Measurements from ENCODE around the gene FBXW7.

The FBXW7 gene

GRCh38 chr4:152436384-152436783, 99.5 kb downstream of the FBXW7 start:
- H3K9me3 ChIP-seq (ENCODE audit: control insufficient read depth, insufficient read depth, low read length) = no peaks in the 10 kb centered on the region
- no peak overlapping the region for H3K9ac ChIP-seq (ENCODE audit: low read depth, low read length)
- H3K4me3 ChIP-seq (ENCODE audit: low read depth, low read length) = no peak overlapping the region
- no peaks in the 10 kb centered on the region for H3K27me3 ChIP-seq (ENCODE audit: control insufficient read depth, insufficient read depth, low read length)
- no peaks in the 10 kb centered on the region for H3K36me3 ChIP-seq (ENCODE audit: control insufficient read depth, insufficient read depth, low read length)
- H3K4me1 ChIP-seq (ENCODE audit: control insufficient read depth, insufficient read depth, low read length) = peaks cover 7% of the 10 kb centered on the region

- Histone ChIP-seq H3K9me3 (ENCODE audit: control insufficient read depth, insufficient read depth, low read length) (no peaks in the 10 kb centered on the region), H3K9ac (ENCODE audit: low read depth, low read length) (no peak overlapping the region), H3K4me1 (ENCODE audit: control insufficient read depth, insufficient read depth, low read length) (peaks cover 14% of the 10 kb centered on the region), H3K36me3 (ENCODE audit: control insufficient read depth, insufficient read depth, low read length) (no peaks in the 10 kb centered on the region), H3K4me3 (ENCODE audit: low read depth, low read length) (no peak overlapping the region), H3K27me3 (ENCODE audit: control insufficient read depth, insufficient read depth, low read length) (no peaks in the 10 kb centered on the region)
These were observed 101.9 kb downstream of the FBXW7 start for GRCh38 chr4:152434011-152434410.

GRCh38 chr4:152431784-152432183, 104.1 kb downstream of the FBXW7 start:
- H3K27me3 ChIP-seq (ENCODE audit: control insufficient read depth, insufficient read depth, low read length) = no peaks in the 10 kb centered on the region
- H3K36me3 ChIP-seq (ENCODE audit: control insufficient read depth, insufficient read depth, low read length) = no peaks in the 10 kb centered on the region
- peaks cover 14% of the 10 kb centered on the region for H3K4me1 ChIP-seq (ENCODE audit: control insufficient read depth, insufficient read depth, low read length)
- no peak overlapping the region for H3K4me3 ChIP-seq (ENCODE audit: low read depth, low read length)
- no peaks in the 10 kb centered on the region for H3K9me3 ChIP-seq (ENCODE audit: control insufficient read depth, insufficient read depth, low read length)
- no peak overlapping the region for H3K9ac ChIP-seq (ENCODE audit: low read depth, low read length)

- no peaks in the 10 kb centered on the region for H3K36me3 ChIP-seq (ENCODE audit: control insufficient read depth, insufficient read depth, low read length)
- H3K4me3 ChIP-seq (ENCODE audit: low read depth, low read length) = no peak overlapping the region
- H3K9ac ChIP-seq (ENCODE audit: low read depth, low read length) = no peak overlapping the region
- peaks cover 14% of the 10 kb centered on the region for H3K4me1 ChIP-seq (ENCODE audit: control insufficient read depth, insufficient read depth, low read length)
- H3K9me3 ChIP-seq (ENCODE audit: control insufficient read depth, insufficient read depth, low read length) = no peaks in the 10 kb centered on the region
- H3K27me3 ChIP-seq (ENCODE audit: control insufficient read depth, insufficient read depth, low read length) = no peaks in the 10 kb centered on the region
These were observed 104.6 kb downstream of the FBXW7 start for GRCh38 chr4:152431291-152431690.

DNA sequence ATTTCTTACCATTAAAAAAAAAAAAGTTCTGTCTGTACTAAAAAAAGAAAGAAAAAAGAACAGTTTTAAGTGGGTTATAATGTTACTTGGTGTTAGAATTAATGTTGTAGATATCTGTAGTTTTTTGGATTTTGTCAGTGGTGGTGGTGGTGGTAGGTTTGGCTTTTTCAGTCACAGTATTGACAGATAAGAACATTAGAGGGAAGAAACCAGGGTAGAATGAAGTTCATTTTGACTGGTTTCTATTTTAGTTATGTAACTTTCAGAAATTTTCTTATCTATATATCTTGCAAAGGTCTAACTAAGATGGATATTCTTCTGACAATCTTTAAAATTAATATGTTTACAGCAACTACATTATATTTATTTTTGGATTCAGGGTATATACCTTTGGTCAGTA, 105.4 kb downstream of the FBXW7 start:
- no peaks in the 10 kb centered on the region for H3K36me3 ChIP-seq (ENCODE audit: control insufficient read depth, insufficient read depth, low read length)
- no peaks in the 10 kb centered on the region for H3K27me3 ChIP-seq (ENCODE audit: control insufficient read depth, insufficient read depth, low read length)
- no peaks in the 10 kb centered on the region for H3K9me3 ChIP-seq (ENCODE audit: control insufficient read depth, insufficient read depth, low read length)
- H3K9ac ChIP-seq (ENCODE audit: low read depth, low read length) = no peak overlapping the region
- peaks cover 19% of the 10 kb centered on the region for H3K4me1 ChIP-seq (ENCODE audit: control insufficient read depth, insufficient read depth, low read length)
- no peak overlapping the region for H3K4me3 ChIP-seq (ENCODE audit: low read depth, low read length)

DNA sequence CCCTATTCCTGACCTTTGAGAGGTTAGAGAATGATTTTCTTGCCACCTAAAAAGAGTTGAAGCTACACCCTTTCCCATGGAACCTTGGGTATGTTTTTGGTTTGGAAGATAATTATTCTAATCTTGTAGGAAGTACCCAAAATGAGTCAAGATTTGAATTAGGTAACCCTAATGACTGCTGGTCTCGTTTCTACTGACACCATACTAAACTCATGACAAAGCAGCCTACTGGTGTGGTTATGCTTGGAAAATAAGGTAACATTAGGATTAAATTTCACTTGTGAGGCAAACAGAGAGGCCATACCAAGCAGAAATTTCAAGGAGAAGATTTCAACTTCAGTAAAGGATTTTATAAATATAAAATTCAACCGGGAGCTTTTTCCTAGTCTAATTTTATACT, 107.9 kb downstream of the FBXW7 start:
- H3K9ac ChIP-seq (ENCODE audit: low read depth, low read length) = no peak overlapping the region
- H3K4me1 ChIP-seq (ENCODE audit: control insufficient read depth, insufficient read depth, low read length) = peaks cover 31% of the 10 kb centered on the region
- H3K4me3 ChIP-seq (ENCODE audit: low read depth, low read length) = no peak overlapping the region
- H3K36me3 ChIP-seq (ENCODE audit: control insufficient read depth, insufficient read depth, low read length) = no peaks in the 10 kb centered on the region
- no peaks in the 10 kb centered on the region for H3K9me3 ChIP-seq (ENCODE audit: control insufficient read depth, insufficient read depth, low read length)
- H3K27me3 ChIP-seq (ENCODE audit: control insufficient read depth, insufficient read depth, low read length) = no peaks in the 10 kb centered on the region

GRCh38 chr4:152424977-152425376, 110.9 kb downstream of the FBXW7 start:
- Histone ChIP-seq H3K4me3 (ENCODE audit: low read depth, low read length) (no peak overlapping the region), H3K27me3 (ENCODE audit: control insufficient read depth, insufficient read depth, low read length) (no peaks in the 10 kb centered on the region), H3K4me1 (ENCODE audit: control insufficient read depth, insufficient read depth, low read length) (peaks cover 17% of the 10 kb centered on the region), H3K9me3 (ENCODE audit: control insufficient read depth, insufficient read depth, low read length) (no peaks in the 10 kb centered on the region), H3K36me3 (ENCODE audit: control insufficient read depth, insufficient read depth, low read length) (no peaks in the 10 kb centered on the region), H3K9ac (ENCODE audit: low read depth, low read length) (no peak overlapping the region)

GRCh38 chr4:152424396-152424795, 111.5 kb downstream of the FBXW7 start:
- H3K9me3 ChIP-seq (ENCODE audit: control insufficient read depth, insufficient read depth, low read length) = no peaks in the 10 kb centered on the region
- H3K9ac ChIP-seq (ENCODE audit: low read depth, low read length) = no peak overlapping the region
- no peak overlapping the region for H3K4me3 ChIP-seq (ENCODE audit: low read depth, low read length)
- no peaks in the 10 kb centered on the region for H3K36me3 ChIP-seq (ENCODE audit: control insufficient read depth, insufficient read depth, low read length)
- peaks cover 17% of the 10 kb centered on the region for H3K4me1 ChIP-seq (ENCODE audit: control insufficient read depth, insufficient read depth, low read length)
- no peaks in the 10 kb centered on the region for H3K27me3 ChIP-seq (ENCODE audit: control insufficient read depth, insufficient read depth, low read length)

DNA sequence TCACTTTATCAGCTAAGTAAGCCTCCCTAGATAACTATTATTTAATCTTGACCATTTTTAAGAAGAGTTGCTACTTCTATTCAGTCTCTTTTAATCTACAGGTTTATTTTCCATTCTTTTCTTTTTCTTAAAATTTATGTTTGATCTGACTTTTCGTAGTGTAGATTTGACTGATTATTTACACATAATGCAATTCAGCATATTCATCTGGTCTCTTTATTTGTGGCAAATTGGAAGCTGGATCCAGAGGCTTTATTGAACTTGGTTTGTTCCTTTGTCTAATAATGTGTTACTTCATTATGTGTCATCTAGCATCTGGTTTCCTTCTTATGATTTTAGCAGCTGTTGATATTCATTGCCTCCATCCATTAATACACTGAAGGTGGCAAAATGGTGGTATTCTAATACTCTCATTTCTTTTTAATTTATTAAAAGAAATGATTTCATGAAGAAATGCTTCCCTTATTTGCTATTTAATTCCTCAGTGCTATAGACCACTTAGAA, 113.0 kb downstream of the FBXW7 start:
- Histone ChIP-seq H3K4me1 (ENCODE audit: control insufficient read depth, insufficient read depth, low read length) (peaks cover 17% of the 10 kb centered on the region), H3K9ac (ENCODE audit: low read depth, low read length) (no peak overlapping the region), H3K27me3 (ENCODE audit: control insufficient read depth, insufficient read depth, low read length) (no peaks in the 10 kb centered on the region), H3K36me3 (ENCODE audit: control insufficient read depth, insufficient read depth, low read length) (no peaks in the 10 kb centered on the region), H3K9me3 (ENCODE audit: control insufficient read depth, insufficient read depth, low read length) (no peaks in the 10 kb centered on the region), H3K4me3 (ENCODE audit: low read depth, low read length) (no peak overlapping the region)

DNA sequence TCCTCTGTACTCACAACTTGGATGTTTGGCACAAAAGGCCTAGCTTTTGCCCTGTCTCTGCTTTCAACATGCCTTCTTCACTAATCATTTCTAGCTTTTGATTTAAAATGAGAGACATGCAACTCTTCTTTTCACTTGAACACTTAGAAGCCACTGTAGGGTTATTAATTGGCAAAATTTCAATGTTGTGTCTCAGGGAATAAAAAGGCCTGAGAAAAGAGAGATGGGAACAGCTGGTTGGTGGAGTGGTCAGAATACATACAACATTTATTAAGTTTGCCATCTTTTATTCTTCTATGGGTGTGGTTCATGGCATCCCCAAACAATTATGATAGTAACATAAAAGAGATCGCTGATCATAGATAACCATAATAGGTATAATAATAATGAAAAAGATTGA, 114.3 kb downstream of the FBXW7 start:
- Histone ChIP-seq H3K9ac (ENCODE audit: low read depth, low read length) (no peak overlapping the region), H3K27me3 (ENCODE audit: control insufficient read depth, insufficient read depth, low read length) (no peaks in the 10 kb centered on the region), H3K4me3 (ENCODE audit: low read depth, low read length) (no peak overlapping the region), H3K36me3 (ENCODE audit: control insufficient read depth, insufficient read depth, low read length) (no peaks in the 10 kb centered on the region), H3K9me3 (ENCODE audit: control insufficient read depth, insufficient read depth, low read length) (no peaks in the 10 kb centered on the region), H3K4me1 (ENCODE audit: control insufficient read depth, insufficient read depth, low read length) (peaks cover 19% of the 10 kb centered on the region)

- Histone ChIP-seq H3K4me3 (ENCODE audit: low read depth, low read length) (no peak overlapping the region), H3K4me1 (ENCODE audit: control insufficient read depth, insufficient read depth, low read length) (peaks cover 13% of the 10 kb centered on the region), H3K9ac (ENCODE audit: low read depth, low read length) (no peak overlapping the region), H3K27me3 (ENCODE audit: control insufficient read depth, insufficient read depth, low read length) (no peaks in the 10 kb centered on the region), H3K9me3 (ENCODE audit: control insufficient read depth, insufficient read depth, low read length) (no peaks in the 10 kb centered on the region), H3K36me3 (ENCODE audit: control insufficient read depth, insufficient read depth, low read length) (no peaks in the 10 kb centered on the region)
These were observed 116.1 kb downstream of the FBXW7 start for GRCh38 chr4:152419809-152420208.

DNA sequence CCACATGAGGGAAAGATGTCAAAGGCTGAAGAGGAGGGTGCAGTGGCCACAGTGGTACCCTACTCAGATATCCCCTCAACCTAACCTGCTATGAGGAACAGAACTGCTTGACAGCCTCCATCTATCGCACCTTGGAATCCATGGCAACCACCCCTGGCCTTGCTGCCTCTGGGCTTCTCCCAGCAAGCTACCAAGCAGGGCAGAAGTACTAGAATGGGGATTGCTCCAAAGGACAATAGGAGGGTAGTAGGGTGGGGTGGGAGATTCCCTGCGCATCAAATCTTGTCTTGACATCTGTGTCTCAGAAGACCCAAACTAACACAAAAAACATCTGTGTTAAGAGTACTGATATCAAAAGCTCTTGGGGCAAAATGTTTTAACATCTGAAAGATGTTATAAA, 118.2 kb downstream of the FBXW7 start:
- no peaks in the 10 kb centered on the region for H3K27me3 ChIP-seq (ENCODE audit: control insufficient read depth, insufficient read depth, low read length)
- H3K4me3 ChIP-seq (ENCODE audit: low read depth, low read length) = no peak overlapping the region
- peaks cover 8% of the 10 kb centered on the region for H3K4me1 ChIP-seq (ENCODE audit: control insufficient read depth, insufficient read depth, low read length)
- no peaks in the 10 kb centered on the region for H3K36me3 ChIP-seq (ENCODE audit: control insufficient read depth, insufficient read depth, low read length)
- no peak overlapping the region for H3K9ac ChIP-seq (ENCODE audit: low read depth, low read length)
- no peaks in the 10 kb centered on the region for H3K9me3 ChIP-seq (ENCODE audit: control insufficient read depth, insufficient read depth, low read length)

DNA sequence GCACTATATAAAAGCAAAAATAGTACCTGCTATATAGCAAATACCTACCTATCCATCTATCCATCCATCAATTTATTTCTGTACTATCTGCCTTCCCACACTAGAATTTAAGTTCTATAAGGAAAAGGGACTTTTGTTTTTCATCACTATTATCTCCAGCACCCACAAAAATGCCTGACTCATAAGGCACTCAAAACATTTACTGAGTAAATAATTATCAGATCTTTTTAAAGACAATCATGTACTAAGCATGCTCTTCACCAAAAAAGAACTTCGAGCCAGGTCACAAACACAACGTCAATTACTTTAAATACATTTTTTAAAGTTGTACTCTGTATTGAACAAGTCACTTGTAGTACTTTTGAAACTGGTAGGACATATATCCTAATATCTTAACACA, 119.9 kb downstream of the FBXW7 start:
- Histone ChIP-seq H3K36me3 (ENCODE audit: control insufficient read depth, insufficient read depth, low read length) (no peaks in the 10 kb centered on the region), H3K27me3 (ENCODE audit: control insufficient read depth, insufficient read depth, low read length) (no peaks in the 10 kb centered on the region), H3K4me1 (ENCODE audit: control insufficient read depth, insufficient read depth, low read length) (peaks cover 8% of the 10 kb centered on the region), H3K9me3 (ENCODE audit: control insufficient read depth, insufficient read depth, low read length) (no peaks in the 10 kb centered on the region), H3K4me3 (ENCODE audit: low read depth, low read length) (no peak overlapping the region), H3K9ac (ENCODE audit: low read depth, low read length) (no peak overlapping the region)
